OCI-LY3 (cell line): ENCODE results near the gene INTS11.

Source experiments
- EZH2phosphoT487 ChIP-seq: fragments of 200-600 bp; shearing (Covaris generic); IDR thresholded peaks from 2 replicates; pipeline ENCODE4 v1.6.1; 2018; ENCODE audit warnings: antibody characterized with exemption, mixed run types, low read depth
- TF ChIP-seq, protein P1 (sequence below): fragments of 200-600, 300-600 bp; sonication (generic); IDR thresholded peaks from 2 replicates; pipeline ENCODE4 v1.5.1; 2014; ENCODE audit warnings: antibody characterized with exemption, low read length, low read depth

DNA sequence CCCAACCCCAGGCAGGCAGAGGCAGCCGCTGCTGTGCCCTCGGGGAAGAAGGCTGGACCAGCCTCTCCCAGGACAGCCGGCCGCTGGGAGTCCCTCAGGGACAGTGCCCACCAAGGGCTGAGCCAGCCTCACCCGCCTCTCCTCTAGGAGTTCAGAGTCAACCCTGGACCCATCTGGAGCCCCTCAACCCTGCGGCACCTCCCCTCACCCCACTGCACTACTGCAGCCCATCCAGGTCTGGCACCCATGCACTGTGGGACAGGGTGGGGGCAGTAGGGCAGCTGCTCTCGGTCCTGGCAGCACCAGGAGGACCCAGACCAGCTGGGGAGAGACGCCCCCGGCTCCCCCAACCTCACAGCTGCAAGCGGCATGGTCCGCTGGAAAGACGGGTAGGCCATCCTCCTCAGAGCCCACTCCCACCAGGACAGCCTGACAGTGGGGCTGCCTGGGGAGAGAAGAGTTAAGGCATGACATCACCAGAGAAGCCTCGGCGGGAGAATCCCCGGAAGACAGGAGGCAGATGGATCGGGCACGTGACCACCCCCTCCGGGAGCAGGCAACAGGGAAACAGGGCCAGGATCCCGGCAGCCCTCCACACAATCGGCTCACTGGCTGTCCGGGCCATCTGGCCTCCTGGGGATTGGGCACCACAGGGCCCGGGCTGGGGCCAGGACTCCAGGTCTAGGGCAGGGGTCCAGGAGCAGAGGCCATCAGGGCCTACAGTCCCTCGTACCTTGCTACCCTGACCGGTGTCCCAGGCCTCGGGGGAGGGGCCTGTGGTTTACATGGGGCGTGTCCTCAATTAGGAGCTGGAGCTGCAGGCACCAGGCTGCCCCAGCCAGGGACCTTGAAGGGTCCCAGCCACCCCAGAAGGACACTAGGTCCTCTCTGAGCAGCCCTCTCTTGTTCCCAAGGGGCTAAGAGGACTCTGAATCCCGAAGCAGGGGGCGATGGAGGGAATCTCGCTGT, 19.8 kb downstream of the INTS11 start:
- TF ChIP-seq, protein P1, sequence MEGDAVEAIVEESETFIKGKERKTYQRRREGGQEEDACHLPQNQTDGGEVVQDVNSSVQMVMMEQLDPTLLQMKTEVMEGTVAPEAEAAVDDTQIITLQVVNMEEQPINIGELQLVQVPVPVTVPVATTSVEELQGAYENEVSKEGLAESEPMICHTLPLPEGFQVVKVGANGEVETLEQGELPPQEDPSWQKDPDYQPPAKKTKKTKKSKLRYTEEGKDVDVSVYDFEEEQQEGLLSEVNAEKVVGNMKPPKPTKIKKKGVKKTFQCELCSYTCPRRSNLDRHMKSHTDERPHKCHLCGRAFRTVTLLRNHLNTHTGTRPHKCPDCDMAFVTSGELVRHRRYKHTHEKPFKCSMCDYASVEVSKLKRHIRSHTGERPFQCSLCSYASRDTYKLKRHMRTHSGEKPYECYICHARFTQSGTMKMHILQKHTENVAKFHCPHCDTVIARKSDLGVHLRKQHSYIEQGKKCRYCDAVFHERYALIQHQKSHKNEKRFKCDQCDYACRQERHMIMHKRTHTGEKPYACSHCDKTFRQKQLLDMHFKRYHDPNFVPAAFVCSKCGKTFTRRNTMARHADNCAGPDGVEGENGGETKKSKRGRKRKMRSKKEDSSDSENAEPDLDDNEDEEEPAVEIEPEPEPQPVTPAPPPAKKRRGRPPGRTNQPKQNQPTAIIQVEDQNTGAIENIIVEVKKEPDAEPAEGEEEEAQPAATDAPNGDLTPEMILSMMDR, result no peak
- TF ChIP-seq EZH2phosphoT487, result no peak
